Tongue (tissue), 2 donors: ENCODE data around the gene C5orf15. TPM values are rescaled to one million over a fixed set of nuclear protein-coding genes. Genes with fewer than 3 reads are reported as not detected.
A peak's percentile ranks its signal among the peaks of the same experiment; 100 is the strongest.

Experiments used
- DNase-seq: peaks from one replicate; pipeline ENCODE4 v3.0.0-alpha.2; 2015
- total RNA-seq: library from RNA; depleted of rRNA; stranded (reverse); fragments of >200 nt; gene quantifications from one replicate; pipeline ENCODE4 v1.2.3, GENCODE V29; 2014

Gene C5orf15
- total RNA-seq, 1 donor from 2014 or later = 80.0 TPM

- no peak for DNase-seq
Measured at GRCh38 chr5:133921979-133922378, 46.4 kb downstream of the C5orf15 start.

- no peak for DNase-seq
Measured at GRCh38 chr5:133921069-133921468, 47.4 kb downstream of the C5orf15 start.

- DNase-seq = no peak
Measured at GRCh38 chr5:133919148-133920136, 49.0 kb downstream of the C5orf15 start.

- no peak for DNase-seq
Measured at GRCh38 chr5:133918731-133919130, 49.7 kb downstream of the C5orf15 start.

- DNase-seq = no peak
Measured at GRCh38 chr5:133918316-133918715, 50.1 kb downstream of the C5orf15 start.

- no peak for DNase-seq
Measured at GRCh38 chr5:133917785-133918184, 50.6 kb downstream of the C5orf15 start.

- no peak for DNase-seq
Measured at GRCh38 chr5:133916914-133917313, 51.5 kb downstream of the C5orf15 start.

- DNase-seq = no peak
Measured at GRCh38 chr5:133916479-133916878, 51.9 kb downstream of the C5orf15 start.

GRCh38 chr5:133914434-133914833 is 54.0 kb downstream of the C5orf15 start:
- DNase-seq = no peak

- DNase-seq = no peak
Measured at GRCh38 chr5:133913413-133914155, 54.8 kb downstream of the C5orf15 start.

GRCh38 chr5:133912951-133913350 is 55.5 kb downstream of the C5orf15 start:
- no peak for DNase-seq

GRCh38 chr5:133910571-133910970 is 57.9 kb downstream of the C5orf15 start:
- DNase-seq = no peak

GRCh38 chr5:133909603-133910002 is 58.8 kb downstream of the C5orf15 start:
- DNase-seq = no peak

- peak; percentile 77 for DNase-seq
Measured at GRCh38 chr5:133907075-133907474, 61.4 kb downstream of the C5orf15 start.

- DNase-seq = no peak
Measured at GRCh38 chr5:133906303-133906702, 62.1 kb downstream of the C5orf15 start.

Other genes with a start within 250 kb of the C5orf15 start
- gene VDAC1, start 36.4 kb upstream of the C5orf15 start, total RNA-seq = 252 TPM
- gene TCF7, start 146.1 kb upstream of the C5orf15 start, total RNA-seq = 0.82 TPM
- gene SKP1, start 208.3 kb upstream of the C5orf15 start, total RNA-seq = 287 TPM